IMR-90 (cell line): ENCODE data around the gene PEAK3. TPM values are rescaled to one million over a fixed set of nuclear protein-coding genes. Genes with fewer than 3 reads are reported as not detected.

Experiments used
- ATAC-seq: fragments of 200-7000 bp; cut with Tn5 transposase; 2 replicates; pipeline ENCODE4 v1.9.1; 2020; ENCODE audit warnings: low read depth, mild to moderate bottlenecking, moderate library complexity
- BruUV-seq: library from RNA; stranded (reverse); fragments of 400-500 nt; replicated peaks from 2 replicates; lab custom pipeline; 2021; lab: Mats Ljungman, UMichigan
- CTCF ChIA-PET: fragments of 300-600 bp; formaldehyde crosslinking; extraction: SDS; loops from one replicate; lab custom pipeline; 2021; ENCODE audit warnings: antibody characterized with exemption; lab: Yijun Ruan, JAX
- POLR2A ChIA-PET: fragments of 300-600 bp; sonication (Branson Sonifier 250); formaldehyde crosslinking; loops from one replicate; lab custom pipeline; 2022; ENCODE audit warnings: antibody characterized with exemption; ENCODE audit not compliant: unreplicated experiment; lab: Charles Lee
- DNase-seq: peaks from one replicate; pipeline ENCODE4 v3.0.0; 2013
- H2AFZ ChIP-seq: replicated peaks from 2 replicates; pipeline ENCODE3; 2013; ENCODE audit warnings: low read length, mild to moderate bottlenecking; ENCODE audit not compliant: poor library complexity
- H2AK5ac ChIP-seq: 2 replicates; pipeline ENCODE4 v1.6.1; 2013; ENCODE audit warnings: low read depth, low read length, inconsistent platforms
- H2AK9ac ChIP-seq: replicated peaks from 2 replicates; pipeline ENCODE3; 2013; ENCODE audit warnings: mild to moderate bottlenecking, low read depth, low read length, moderate library complexity; ENCODE audit not compliant: poor library complexity
- H2BK120ac ChIP-seq: 2 replicates; pipeline ENCODE4 v1.6.1; 2013; ENCODE audit warnings: low read depth, low read length, inconsistent platforms
- H2BK15ac ChIP-seq: 3 replicates; pipeline ENCODE4 v1.6.1; 2013; ENCODE audit warnings: low read depth, low read length, inconsistent platforms
- H2BK20ac ChIP-seq: 2 replicates; pipeline ENCODE4 v1.6.1; 2013; ENCODE audit warnings: low read depth, mild to moderate bottlenecking, inconsistent platforms, low read length, moderate library complexity
- H2BK5ac ChIP-seq: 2 replicates; pipeline ENCODE4 v1.6.1; 2013; ENCODE audit warnings: mild to moderate bottlenecking, low read depth, low read length, inconsistent platforms; ENCODE audit not compliant: poor library complexity, severe bottlenecking
- H3K14ac ChIP-seq: replicated peaks from 2 replicates; pipeline ENCODE4 v1.6.1; 2013; ENCODE audit warnings: low read depth, low read length, inconsistent platforms
- H3K18ac ChIP-seq: 2 replicates; pipeline ENCODE4 v1.6.1; 2013; ENCODE audit warnings: low read depth, low read length, control low read depth
- H3K23ac ChIP-seq: 2 replicates; pipeline ENCODE4 v1.6.1; 2013; ENCODE audit warnings: low read depth, low read length, inconsistent platforms
- H3K27ac ChIP-seq: 2 replicates; pipeline ENCODE4 v1.5.1; 2013; ENCODE audit warnings: mild to moderate bottlenecking, control low read depth, low read length; ENCODE audit not compliant: insufficient read depth
- H3K27me3 ChIP-seq: 2 replicates; pipeline ENCODE4 v1.6.1; 2013; ENCODE audit warnings: low read length; ENCODE audit not compliant: control insufficient read depth, insufficient read depth
- H3K36me3 ChIP-seq: 2 replicates; pipeline ENCODE4 v1.6.1; 2013; ENCODE audit warnings: low read length, mixed read lengths; ENCODE audit not compliant: control insufficient read depth, insufficient read depth
- H3K4ac ChIP-seq: 2 replicates; pipeline ENCODE4 v1.6.1; 2013; ENCODE audit warnings: low read depth, low read length, inconsistent platforms
- H3K4me1 ChIP-seq: 2 replicates; pipeline ENCODE4 v1.6.1; 2013; ENCODE audit warnings: low read length, mixed read lengths; ENCODE audit not compliant: control insufficient read depth, insufficient read depth
- H3K4me2 ChIP-seq: 2 replicates; pipeline ENCODE4 v1.6.1; 2013; ENCODE audit warnings: low read depth, mild to moderate bottlenecking, control low read depth, low read length, moderate library complexity
- H3K4me3 ChIP-seq: 2 replicates; pipeline ENCODE4 v1.5.1; 2013; ENCODE audit warnings: low read depth, mild to moderate bottlenecking, control low read depth, low read length, moderate library complexity; ENCODE audit not compliant: insufficient read depth
- H3K56ac ChIP-seq: 2 replicates; pipeline ENCODE4 v1.6.1; 2013; ENCODE audit warnings: low read length, inconsistent platforms; ENCODE audit not compliant: insufficient read depth; ENCODE audit errors: extremely low read depth
- H3K79me1 ChIP-seq, 2 experiments: 2 replicates each; pipeline ENCODE4 v1.6.1; 2013; ENCODE audit warnings: low read length in 2 of 2, inconsistent platforms in 1 of 2, low read depth in 1 of 2
- H3K9ac ChIP-seq: 2 replicates; pipeline ENCODE4 v1.6.1; 2013; ENCODE audit warnings: low read depth, low read length, control low read depth
- H3K9me1 ChIP-seq: 2 replicates; pipeline ENCODE4 v1.6.1; 2013; ENCODE audit warnings: low read length, inconsistent platforms; ENCODE audit not compliant: insufficient read depth
- H3K9me3 ChIP-seq: 2 replicates; pipeline ENCODE4 v1.6.1; 2013; ENCODE audit warnings: low read length; ENCODE audit not compliant: control insufficient read depth, insufficient read depth
- H4K20me1 ChIP-seq: 2 replicates; pipeline ENCODE4 v1.6.1; 2013; ENCODE audit warnings: low read length, inconsistent platforms; ENCODE audit not compliant: insufficient read depth
- H4K5ac ChIP-seq: 2 replicates; pipeline ENCODE4 v1.6.1; 2013; ENCODE audit warnings: mild to moderate bottlenecking, low read depth, low read length, control low read depth
- H4K8ac ChIP-seq, 2 experiments: 2 replicates each; pipeline ENCODE4 v1.6.1; 2013; ENCODE audit warnings: low read depth in 2 of 2, low read length in 2 of 2, control low read depth in 1 of 2, inconsistent platforms in 1 of 2
- H4K91ac ChIP-seq: 2 replicates; pipeline ENCODE4 v1.6.1; 2013; ENCODE audit warnings: low read depth, low read length, inconsistent platforms; ENCODE audit not compliant: insufficient read depth
- BHLHE40 ChIP-seq: fragments of 150-350 bp; IDR thresholded peaks from 2 replicates; pipeline ENCODE4 v1.6.1; 2016; ENCODE audit warnings: mild to moderate bottlenecking, low read depth, low read length
- MAFK ChIP-seq: IDR thresholded peaks from 2 replicates; pipeline ENCODE4 v1.6.1; 2012; ENCODE audit warnings: low read depth, low read length, improper control_type of control experiment
- RFX5 ChIP-seq: IDR thresholded peaks from 2 replicates; pipeline ENCODE4 v1.8.0; 2012; ENCODE audit warnings: low read depth, mild to moderate bottlenecking, low read length, moderate library complexity
- WGBS, 2 experiments: methylation state at CpG; one replicate each; pipeline versions ENCODE4 v1.1.5 to v1.1.7; 2013; ENCODE audit warnings: missing lambda C conversion rate in 2 of 2; ENCODE audit not compliant: insufficient read length in 1 of 2; ENCODE audit errors: extremely low coverage in 2 of 2; 5-methylcytosine and 5-hydroxymethylcytosine counted together
- dilution Hi-C: fragments of 300-500 bp; cut with HindIII; formaldehyde crosslinking; loops from one replicate; pipeline ENCODE4 v1.14.3; 2018; ENCODE audit warnings: low sequenced_read_pairs; ENCODE audit not compliant: unreplicated experiment
- in situ Hi-C: fragments of 300-500 bp; cut with MboI; formaldehyde crosslinking; loops from 3 replicates; pipeline ENCODE4 v1.14.3; 2019; ENCODE audit warnings: low sequenced_read_pairs, inconsistent platforms, mixed read lengths
- intact Hi-C: fragments of 100-400 bp; cut with micrococcal nuclease; formaldehyde crosslinking; loops from 2 replicates; pipeline ENCODE4 v1.10.0; 2022
- polyA plus RNA-seq, 3 experiments: library from polyadenylated mRNA; depleted of rRNA; stranded (reverse); fragments of >200 nt; gene quantifications; 2 replicates each; pipeline ENCODE4 v1.2.3, GENCODE V29; 2012; ENCODE audit warnings: low replicate concordance in 1 of 3
- total RNA-seq: library from RNA; depleted of rRNA; stranded (reverse); fragments of >200 nt; gene quantifications from 2 replicates; pipeline ENCODE4 v1.2.3, GENCODE V29; 2012
- TF ChIP-seq, protein P1 (sequence below): conservative IDR thresholded peaks from 2 replicates; pipeline ENCODE4 v1.5.1; 2012; ENCODE audit warnings: mild to moderate bottlenecking, low read depth, low read length, improper control_type of control experiment

The PEAK3 gene
- total and polyA plus RNA-seq, 2 of the 4 experiments (the other 2 are of a cell fraction): under 0.01 to 0.09 TPM

DNA sequence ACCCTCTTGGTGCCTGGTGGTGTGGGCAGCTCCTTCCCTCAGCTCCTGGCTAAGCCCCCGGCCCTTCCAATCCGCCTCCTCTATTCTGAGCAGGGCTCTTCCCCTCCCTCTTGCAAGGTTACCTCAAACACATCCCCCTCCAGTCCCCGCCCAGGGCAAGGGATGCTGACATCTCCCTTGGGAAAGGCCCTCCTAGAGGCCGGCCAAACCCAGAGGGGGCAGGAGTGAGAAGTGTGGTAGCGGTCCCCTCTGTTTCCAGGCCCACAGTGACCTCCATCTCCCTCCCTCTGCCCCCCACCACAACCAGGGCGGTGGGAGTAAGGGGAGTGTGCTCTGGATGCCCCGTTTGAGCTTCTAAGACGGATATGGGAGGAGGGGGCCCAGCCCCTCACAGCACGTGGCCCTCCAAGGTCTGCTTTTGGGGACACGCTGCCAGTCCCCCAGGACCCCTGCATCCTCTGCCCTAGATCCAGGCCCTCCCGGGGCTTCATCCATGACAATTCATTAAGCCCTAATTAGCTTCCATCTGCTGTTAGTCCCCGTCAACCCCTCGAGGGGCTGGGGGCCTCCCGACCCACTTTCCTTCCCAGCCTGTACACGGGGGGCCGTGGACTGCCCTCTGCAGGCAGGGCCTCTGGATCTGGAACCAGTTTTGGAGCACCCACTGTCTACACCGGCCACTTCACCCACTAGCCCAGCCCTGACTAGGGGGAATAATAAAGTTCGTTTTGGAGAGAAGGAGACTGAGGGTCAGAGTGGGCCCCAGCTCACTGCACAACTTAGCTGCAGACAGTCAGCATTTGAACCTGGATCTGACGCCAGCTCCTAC, 23.7 kb upstream of the PEAK3 start:
- Histone ChIP-seq H3K4ac (no peak overlapping the region), H3K4me3 (no peak overlapping the region), H3K14ac (no peak overlapping the region), H2AK5ac (no peak overlapping the region), H3K9me3 (no peaks in the 10 kb centered on the region; the same call in 1 of the 2 replicates), H4K8ac (no peak overlapping the region), H3K36me3 (no peaks in the 10 kb centered on the region), H3K4me1 (peaks cover 8% of the 10 kb centered on the region; the same call in 1 of the 2 replicates), H3K56ac (no peak overlapping the region), H3K79me1 (no peaks in the 10 kb centered on the region), H2BK20ac (no peak overlapping the region), H2AFZ (no peak overlapping the region), H2BK120ac (no peak overlapping the region), H3K9ac (no peak overlapping the region), H3K27ac (no peak overlapping the region), H2BK5ac (no peak overlapping the region), H3K27me3 (peaks cover 56% of the 10 kb centered on the region), H2AK9ac (no peak overlapping the region), H3K9me1 (no peaks in the 10 kb centered on the region), H4K5ac (no peak overlapping the region), H4K20me1 (0 out of 2 replicates have a peak, but pooled peaks cover 8% of the 10 kb centered on the region), H2BK15ac (no peak overlapping the region), H3K18ac (no peak overlapping the region), H3K23ac (no peak overlapping the region), H4K91ac (no peak overlapping the region), H3K4me2 (no peak overlapping the region)
- intact Hi-C loops: no loop called here
- DNase-seq (no peak), ATAC-seq (no peak)
- dilution Hi-C loops: no loop called here
- WGBS, 2 experiments: no CpG with 5 or more reads among the region's 19 CpGs
- POLR2A ChIA-PET: no interaction called here
- CTCF ChIA-PET: no interaction called here
- no TSS peak for BruUV-seq
- in situ Hi-C loops: no loop called here
- TF ChIP-seq, protein P1, sequence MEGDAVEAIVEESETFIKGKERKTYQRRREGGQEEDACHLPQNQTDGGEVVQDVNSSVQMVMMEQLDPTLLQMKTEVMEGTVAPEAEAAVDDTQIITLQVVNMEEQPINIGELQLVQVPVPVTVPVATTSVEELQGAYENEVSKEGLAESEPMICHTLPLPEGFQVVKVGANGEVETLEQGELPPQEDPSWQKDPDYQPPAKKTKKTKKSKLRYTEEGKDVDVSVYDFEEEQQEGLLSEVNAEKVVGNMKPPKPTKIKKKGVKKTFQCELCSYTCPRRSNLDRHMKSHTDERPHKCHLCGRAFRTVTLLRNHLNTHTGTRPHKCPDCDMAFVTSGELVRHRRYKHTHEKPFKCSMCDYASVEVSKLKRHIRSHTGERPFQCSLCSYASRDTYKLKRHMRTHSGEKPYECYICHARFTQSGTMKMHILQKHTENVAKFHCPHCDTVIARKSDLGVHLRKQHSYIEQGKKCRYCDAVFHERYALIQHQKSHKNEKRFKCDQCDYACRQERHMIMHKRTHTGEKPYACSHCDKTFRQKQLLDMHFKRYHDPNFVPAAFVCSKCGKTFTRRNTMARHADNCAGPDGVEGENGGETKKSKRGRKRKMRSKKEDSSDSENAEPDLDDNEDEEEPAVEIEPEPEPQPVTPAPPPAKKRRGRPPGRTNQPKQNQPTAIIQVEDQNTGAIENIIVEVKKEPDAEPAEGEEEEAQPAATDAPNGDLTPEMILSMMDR: no peak
- TF ChIP-seq BHLHE40 (no peak), RFX5 (no peak), MAFK (no peak)
